ENCODE measurements around the gene RHBDF1.

The RHBDF1 gene

DNA sequence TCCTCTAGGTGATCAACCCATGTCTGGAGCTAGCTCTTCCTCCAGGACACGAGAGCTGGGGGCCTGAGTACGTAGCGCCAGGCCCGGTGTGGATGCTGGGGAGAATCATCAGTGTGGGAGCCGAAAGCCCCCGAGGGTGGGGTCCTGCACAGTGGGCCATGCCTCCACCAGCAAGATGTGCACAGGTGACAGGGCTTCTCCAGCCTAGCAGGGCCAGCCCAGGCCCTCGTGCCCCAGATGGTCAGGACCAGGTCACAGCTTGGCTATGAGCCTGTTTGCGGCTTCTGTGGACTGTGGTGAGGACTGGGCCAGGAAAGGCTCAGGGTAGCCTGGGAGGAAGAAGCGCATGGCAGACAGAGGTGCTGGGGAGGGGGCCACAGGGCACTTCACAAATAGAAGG, 13.4 kb upstream of the RHBDF1 start:
- H3K4me1 ChIP-seq (ENCODE audit: control insufficient read depth, low read length): peaks cover 11% of the 10 kb centered on the region

DNA sequence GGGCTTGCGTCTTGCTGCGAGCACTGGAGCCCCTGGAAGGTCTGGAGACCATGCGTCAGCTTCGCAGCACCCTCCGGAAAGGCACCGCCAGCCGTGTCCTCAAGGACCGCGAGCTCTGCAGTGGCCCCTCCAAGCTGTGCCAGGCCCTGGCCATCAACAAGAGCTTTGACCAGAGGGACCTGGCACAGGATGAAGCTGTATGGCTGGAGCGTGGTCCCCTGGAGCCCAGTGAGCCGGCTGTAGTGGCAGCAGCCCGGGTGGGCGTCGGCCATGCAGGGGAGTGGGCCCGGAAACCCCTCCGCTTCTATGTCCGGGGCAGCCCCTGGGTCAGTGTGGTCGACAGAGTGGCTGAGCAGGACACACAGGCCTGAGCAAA, 13.0 kb upstream of the RHBDF1 start:
- 0 out of 2 replicates have a peak, but pooled peaks cover 3% of the 10 kb centered on the region for H4K20me1 ChIP-seq (ENCODE audit: control insufficient read depth, insufficient read depth, low read depth, low read length)
- no peak for TF ChIP-seq EZH2phosphoT487 (IDR thresholded peaks at IDR 0.05; ENCODE audit: borderline replicate concordance, low read length)
- TF ChIP-seq, protein P1, sequence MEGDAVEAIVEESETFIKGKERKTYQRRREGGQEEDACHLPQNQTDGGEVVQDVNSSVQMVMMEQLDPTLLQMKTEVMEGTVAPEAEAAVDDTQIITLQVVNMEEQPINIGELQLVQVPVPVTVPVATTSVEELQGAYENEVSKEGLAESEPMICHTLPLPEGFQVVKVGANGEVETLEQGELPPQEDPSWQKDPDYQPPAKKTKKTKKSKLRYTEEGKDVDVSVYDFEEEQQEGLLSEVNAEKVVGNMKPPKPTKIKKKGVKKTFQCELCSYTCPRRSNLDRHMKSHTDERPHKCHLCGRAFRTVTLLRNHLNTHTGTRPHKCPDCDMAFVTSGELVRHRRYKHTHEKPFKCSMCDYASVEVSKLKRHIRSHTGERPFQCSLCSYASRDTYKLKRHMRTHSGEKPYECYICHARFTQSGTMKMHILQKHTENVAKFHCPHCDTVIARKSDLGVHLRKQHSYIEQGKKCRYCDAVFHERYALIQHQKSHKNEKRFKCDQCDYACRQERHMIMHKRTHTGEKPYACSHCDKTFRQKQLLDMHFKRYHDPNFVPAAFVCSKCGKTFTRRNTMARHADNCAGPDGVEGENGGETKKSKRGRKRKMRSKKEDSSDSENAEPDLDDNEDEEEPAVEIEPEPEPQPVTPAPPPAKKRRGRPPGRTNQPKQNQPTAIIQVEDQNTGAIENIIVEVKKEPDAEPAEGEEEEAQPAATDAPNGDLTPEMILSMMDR (IDR thresholded peaks at IDR 0.05; ENCODE audit: low read depth, low read length, poor library complexity, severe bottlenecking): no peak
- no peak overlapping the region for H3K4me3 ChIP-seq (ENCODE audit: low read length)
- H3K9me3 ChIP-seq (ENCODE audit: control insufficient read depth, insufficient read depth, low read length): no peaks in the 10 kb centered on the region
- H3K79me2 ChIP-seq (ENCODE audit: control insufficient read depth, low read length): no peaks in the 10 kb centered on the region
- H3K9me2 ChIP-seq (replicated peaks; ENCODE audit: control insufficient read depth, low read length): no peaks in the 10 kb centered on the region
- H3K36me3 ChIP-seq (ENCODE audit: control insufficient read depth, low read length): peaks cover 56% of the 10 kb centered on the region
- no peak overlapping the region for H3K4me2 ChIP-seq (ENCODE audit: low read length)
- 0 out of 2 replicates have a peak, but pooled peaks cover 3% of the 10 kb centered on the region for H3F3A ChIP-seq (ENCODE audit: control insufficient read depth, insufficient read depth)
- peaks cover 11% of the 10 kb centered on the region for H3K4me1 ChIP-seq (ENCODE audit: control insufficient read depth, low read length)
- no peak overlapping the region for H3K27ac ChIP-seq (ENCODE audit: low read depth, low read length)
- no peaks in the 10 kb centered on the region for H3K27me3 ChIP-seq (ENCODE audit: control insufficient read depth, low read length)

More for the DNA sequence above, 13.4 kb upstream of the RHBDF1 start:
- H3K79me2 ChIP-seq (ENCODE audit: control insufficient read depth, low read length): no peaks in the 10 kb centered on the region
- TF ChIP-seq EZH2phosphoT487 (IDR thresholded peaks at IDR 0.05; ENCODE audit: borderline replicate concordance, low read length): no peak
- H3K9me2 ChIP-seq (replicated peaks; ENCODE audit: control insufficient read depth, low read length): no peaks in the 10 kb centered on the region
- no peak overlapping the region for H3K4me3 ChIP-seq (ENCODE audit: low read length)
- 0 out of 2 replicates have a peak, but pooled peaks cover 3% of the 10 kb centered on the region for H4K20me1 ChIP-seq (ENCODE audit: control insufficient read depth, insufficient read depth, low read depth, low read length)
- H3K27ac ChIP-seq (ENCODE audit: low read depth, low read length): no peak overlapping the region
- no peaks in the 10 kb centered on the region for H3K27me3 ChIP-seq (ENCODE audit: control insufficient read depth, low read length)
- 0 out of 2 replicates have a peak, but pooled peaks cover 3% of the 10 kb centered on the region for H3F3A ChIP-seq (ENCODE audit: control insufficient read depth, insufficient read depth)
- peaks cover 54% of the 10 kb centered on the region for H3K36me3 ChIP-seq (ENCODE audit: control insufficient read depth, low read length)
- H3K9me3 ChIP-seq (ENCODE audit: control insufficient read depth, insufficient read depth, low read length): no peaks in the 10 kb centered on the region
- H3K4me2 ChIP-seq (ENCODE audit: low read length): no peak overlapping the region

DNA sequence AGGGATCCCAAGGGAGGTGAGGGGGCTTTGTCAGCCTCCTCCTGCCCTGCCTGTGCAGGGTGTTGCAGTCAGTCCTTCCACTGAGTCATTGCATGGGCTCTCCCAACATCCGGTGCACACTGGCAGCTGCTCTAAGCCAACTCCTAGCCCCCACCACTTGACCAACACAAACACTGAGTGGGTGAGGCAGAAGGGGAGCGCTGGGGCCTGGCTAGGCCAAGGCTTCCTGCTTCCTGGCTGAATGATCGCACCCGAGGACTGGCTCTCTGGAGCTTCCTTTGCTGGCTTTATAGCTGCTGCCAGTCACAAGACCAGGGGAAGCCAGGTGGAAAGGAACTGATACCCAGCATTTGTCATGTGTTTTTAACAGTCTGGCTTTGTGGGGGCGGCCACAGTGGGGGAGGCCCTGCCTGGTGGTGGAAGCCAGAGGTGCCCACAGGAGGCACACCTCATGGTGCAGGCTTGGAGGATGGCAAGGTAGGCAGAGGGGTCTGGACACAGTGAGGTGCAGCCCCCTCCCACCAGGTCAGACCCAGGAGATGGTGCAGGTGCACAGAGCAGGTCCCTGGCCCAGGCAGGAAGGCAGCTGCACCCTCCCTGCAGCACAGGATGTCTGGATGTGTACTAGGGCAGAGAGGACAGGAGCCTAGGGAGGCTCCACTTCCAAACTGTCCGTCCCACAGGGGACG, 12.4 kb upstream of the RHBDF1 start:
- no peaks in the 10 kb centered on the region for H3K79me2 ChIP-seq (ENCODE audit: control insufficient read depth, low read length)
- H3K4me3 ChIP-seq (ENCODE audit: low read length): no peak overlapping the region
- H3K27ac ChIP-seq (ENCODE audit: low read depth, low read length): peak overlapping the region; percentile 20; the same call in 1 of the 2 replicates
- no peaks in the 10 kb centered on the region for H3K27me3 ChIP-seq (ENCODE audit: control insufficient read depth, low read length)
- H3K4me1 ChIP-seq (ENCODE audit: control insufficient read depth, low read length): peaks cover 11% of the 10 kb centered on the region
- H3F3A ChIP-seq (ENCODE audit: control insufficient read depth, insufficient read depth): 0 out of 2 replicates have a peak, but pooled peaks cover 3% of the 10 kb centered on the region
- 0 out of 2 replicates have a peak, but pooled peaks cover 3% of the 10 kb centered on the region for H4K20me1 ChIP-seq (ENCODE audit: control insufficient read depth, insufficient read depth, low read depth, low read length)
- no peak for TF ChIP-seq EZH2phosphoT487 (IDR thresholded peaks at IDR 0.05; ENCODE audit: borderline replicate concordance, low read length)
- TF ChIP-seq, protein P1 (IDR thresholded peaks at IDR 0.05; ENCODE audit: low read depth, low read length, poor library complexity, severe bottlenecking): no peak
- H3K36me3 ChIP-seq (ENCODE audit: control insufficient read depth, low read length): peaks cover 57% of the 10 kb centered on the region
- no peaks in the 10 kb centered on the region for H3K9me3 ChIP-seq (ENCODE audit: control insufficient read depth, insufficient read depth, low read length)
- no peak overlapping the region; the same call in 1 of the 2 replicates for H3K4me2 ChIP-seq (ENCODE audit: low read length)
- no peaks in the 10 kb centered on the region for H3K9me2 ChIP-seq (replicated peaks; ENCODE audit: control insufficient read depth, low read length)
